MCF 10A (cell line): Measurements from ENCODE around the gene STAG1. TPM values are rescaled to one million over a fixed set of nuclear protein-coding genes. Genes with fewer than 3 reads are reported as not detected.

Source experiments
- BruUV-seq: library from RNA; stranded (reverse); fragments of 400-500 nt; replicated peaks from 2 replicates; lab custom pipeline; 2021; lab: Mats Ljungman, UMichigan
- CTCF ChIA-PET: fragments of 300-600 bp; sonication (Branson Sonifier 250); formaldehyde crosslinking; extraction: SDS; loops from one replicate; lab custom pipeline; 2021; ENCODE audit warnings: antibody characterized with exemption, inconsistent platforms; lab: Yijun Ruan, JAX
- POLR2A ChIA-PET: fragments of 300-600, 350-650 bp; sonication (Branson Sonifier 250); formaldehyde crosslinking; extraction: SDS; loops from one replicate; lab custom pipeline; 2020; ENCODE audit warnings: antibody characterized with exemption, inconsistent platforms; lab: Yijun Ruan, JAX
- DNase-seq: peaks from one replicate; pipeline ENCODE4 v3.0.0-alpha.2; 2018; ENCODE audit not compliant: unreplicated experiment
- H3K27ac Mint-ChIP-seq: one replicate; pipeline ENCODE4 v1.8.0; 2022; ENCODE audit warnings: mild to moderate bottlenecking, low read depth, mixed read lengths; ENCODE audit not compliant: unreplicated experiment
- H3K27me3 Mint-ChIP-seq: one replicate; pipeline ENCODE4 v1.8.0; 2022; ENCODE audit warnings: mixed read lengths; ENCODE audit not compliant: insufficient read depth, unreplicated experiment
- H3K36me3 Mint-ChIP-seq: one replicate; pipeline ENCODE4 v1.8.0; 2022; ENCODE audit warnings: mild to moderate bottlenecking, moderate library complexity, mixed read lengths; ENCODE audit not compliant: insufficient read depth, unreplicated experiment
- H3K4me1 Mint-ChIP-seq: one replicate; pipeline ENCODE4 v1.8.0; 2022; ENCODE audit warnings: mixed read lengths; ENCODE audit not compliant: insufficient read depth, unreplicated experiment
- H3K4me3 Mint-ChIP-seq: one replicate; pipeline ENCODE4 v1.8.0; 2022; ENCODE audit warnings: mild to moderate bottlenecking, moderate library complexity, mixed read lengths; ENCODE audit not compliant: unreplicated experiment
- H3K9me3 Mint-ChIP-seq: one replicate; pipeline ENCODE4 v1.8.0; 2022; ENCODE audit warnings: mixed read lengths; ENCODE audit not compliant: unreplicated experiment
- intact Hi-C: fragments of 100-400 bp; cut with micrococcal nuclease; formaldehyde crosslinking; loops from 2 replicates; pipeline ENCODE4 v1.14.1; 2022
- total RNA-seq: library from RNA; stranded (reverse); gene quantifications from 2 replicates; pipeline ENCODE4 v1.2.3, GENCODE V29; 2022
- TF ChIP-seq, protein P1 (sequence below): fragments of 200-600 bp; IDR thresholded peaks from one replicate; pipeline ENCODE4 v1.8.0; 2022; ENCODE audit warnings: antibody characterized with exemption, mild to moderate bottlenecking; ENCODE audit not compliant: unreplicated experiment

The STAG1 gene
- total RNA-seq, 1 experiment from 2014 or later: 34.3 TPM

DNA sequence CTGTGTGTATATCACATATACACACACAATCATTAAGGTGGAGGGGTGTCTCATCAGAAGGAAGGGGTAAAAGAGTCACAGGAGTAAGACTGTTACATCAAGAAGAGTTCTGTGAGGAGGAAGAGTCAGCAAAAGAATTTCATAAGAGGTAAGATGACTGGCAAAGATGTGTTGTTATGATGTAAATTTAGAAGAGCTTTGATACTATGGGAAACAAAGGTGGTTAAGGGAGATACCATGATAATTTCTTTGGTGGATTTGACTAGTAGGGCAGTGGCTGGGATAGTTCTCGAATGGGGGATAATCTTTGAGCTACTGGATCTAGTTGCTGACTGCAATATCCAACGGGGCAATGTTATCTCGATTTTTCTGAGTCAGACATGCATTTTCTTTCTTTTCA, 61.6 kb downstream of the STAG1 start:
- Mint-ChIP-seq H3K9me3 (no peaks in the 10 kb centered on the region), H3K36me3 (no peaks in the 10 kb centered on the region), H3K4me1 (no peaks in the 10 kb centered on the region), H3K4me3 (no peak overlapping the region), H3K27ac (no peak overlapping the region), H3K27me3 (no peaks in the 10 kb centered on the region)
- ChIA-PET CTCF (interaction anchor here (1.5 kb wide), 1 partner anchor 14 kb away, joined by 4 read pairs; no protein-coding TSS in a partner anchor), POLR2A (no interaction called here)
- BruUV-seq: no TSS peak
- TF ChIP-seq, protein P1, sequence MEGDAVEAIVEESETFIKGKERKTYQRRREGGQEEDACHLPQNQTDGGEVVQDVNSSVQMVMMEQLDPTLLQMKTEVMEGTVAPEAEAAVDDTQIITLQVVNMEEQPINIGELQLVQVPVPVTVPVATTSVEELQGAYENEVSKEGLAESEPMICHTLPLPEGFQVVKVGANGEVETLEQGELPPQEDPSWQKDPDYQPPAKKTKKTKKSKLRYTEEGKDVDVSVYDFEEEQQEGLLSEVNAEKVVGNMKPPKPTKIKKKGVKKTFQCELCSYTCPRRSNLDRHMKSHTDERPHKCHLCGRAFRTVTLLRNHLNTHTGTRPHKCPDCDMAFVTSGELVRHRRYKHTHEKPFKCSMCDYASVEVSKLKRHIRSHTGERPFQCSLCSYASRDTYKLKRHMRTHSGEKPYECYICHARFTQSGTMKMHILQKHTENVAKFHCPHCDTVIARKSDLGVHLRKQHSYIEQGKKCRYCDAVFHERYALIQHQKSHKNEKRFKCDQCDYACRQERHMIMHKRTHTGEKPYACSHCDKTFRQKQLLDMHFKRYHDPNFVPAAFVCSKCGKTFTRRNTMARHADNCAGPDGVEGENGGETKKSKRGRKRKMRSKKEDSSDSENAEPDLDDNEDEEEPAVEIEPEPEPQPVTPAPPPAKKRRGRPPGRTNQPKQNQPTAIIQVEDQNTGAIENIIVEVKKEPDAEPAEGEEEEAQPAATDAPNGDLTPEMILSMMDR: no peak
- DNase-seq: no peak
- intact Hi-C loops: no loop called here

GRCh38 chr3:136685882-136686281, 66.3 kb downstream of the STAG1 start:
- CTCF ChIA-PET: interaction anchor here (0.6 to 0.7 kb wide), 2 partner anchors 9 to 103 kb away, joined by 3 read pairs; no protein-coding TSS in a partner anchor
- H3K27me3 Mint-ChIP-seq: no peaks in the 10 kb centered on the region
- intact Hi-C loops: no loop called here

DNA sequence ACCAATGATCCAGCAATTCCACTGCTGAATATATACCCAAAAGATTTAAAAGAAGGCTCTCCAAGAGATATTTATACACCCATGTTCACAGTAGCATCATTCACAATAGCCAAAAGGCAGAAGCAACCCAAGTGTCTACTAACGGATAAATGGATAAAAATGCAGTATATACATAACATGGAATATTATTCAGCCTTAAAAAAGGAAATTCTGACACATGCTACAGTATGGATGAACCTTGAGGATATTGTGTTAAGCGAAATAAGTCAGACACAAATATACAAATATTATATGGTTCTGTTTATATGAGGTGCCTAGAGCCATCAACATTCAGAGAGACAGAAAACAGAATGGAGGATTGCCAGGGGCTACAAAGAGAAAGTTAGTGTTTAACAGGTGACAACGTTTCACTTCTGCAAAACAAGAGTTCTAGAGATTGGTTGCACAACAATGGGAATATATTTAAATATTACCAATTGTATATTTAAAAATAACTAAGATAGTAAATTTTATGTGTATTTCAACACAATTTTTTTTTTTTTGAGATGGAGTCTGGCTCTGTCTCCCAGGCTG, 69.4 kb downstream of the STAG1 start:
- Mint-ChIP-seq H3K9me3 (no peaks in the 10 kb centered on the region), H3K4me3 (no peak overlapping the region), H3K36me3 (no peaks in the 10 kb centered on the region), H3K27me3 (no peaks in the 10 kb centered on the region), H3K4me1 (no peaks in the 10 kb centered on the region), H3K27ac (no peak overlapping the region)
- intact Hi-C loops: no loop called here
- TF ChIP-seq, protein P1: no peak
- no TSS peak for BruUV-seq
- no peak for DNase-seq
- ChIA-PET CTCF (interaction anchor here (0.6 to 0.7 kb wide), 2 partner anchors 17 to 612 kb away, joined by 4 to 6 read pairs; no protein-coding TSS in a partner anchor), POLR2A (no interaction called here)

More at GRCh38 chr3:136685882-136686281, 66.3 kb downstream of the STAG1 start:
- no TSS peak for BruUV-seq
- DNase-seq: no peak
- no peak overlapping the region for H3K4me3 Mint-ChIP-seq
- H3K9me3 Mint-ChIP-seq: no peaks in the 10 kb centered on the region
- no peaks in the 10 kb centered on the region for H3K36me3 Mint-ChIP-seq
- no peaks in the 10 kb centered on the region for H3K4me1 Mint-ChIP-seq
- H3K27ac Mint-ChIP-seq: no peak overlapping the region
- TF ChIP-seq, protein P1: no peak
- POLR2A ChIA-PET: interaction anchor here (1.4 kb wide), 1 partner anchor 10 kb away, joined by 3 read pairs; no protein-coding TSS in a partner anchor

DNA sequence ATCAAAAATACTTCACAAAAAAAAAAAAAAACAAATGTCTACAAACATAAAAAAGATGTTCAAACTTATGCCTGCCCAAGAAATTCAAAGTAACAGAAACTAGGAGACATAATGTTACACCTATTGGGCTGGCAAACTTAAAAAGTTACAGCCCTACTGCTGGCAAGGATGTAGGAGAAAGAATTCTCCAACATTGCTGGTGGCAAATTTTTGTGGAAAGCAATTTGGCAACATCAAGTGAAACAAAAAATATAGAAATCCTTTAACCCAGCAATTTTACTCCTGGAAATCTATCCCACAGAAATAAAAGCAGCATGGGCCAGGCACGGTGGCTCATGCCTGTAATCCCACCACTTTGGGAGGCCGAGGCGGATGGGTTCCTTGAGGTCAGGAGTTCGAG, 73.2 kb downstream of the STAG1 start:
- H3K9me3 Mint-ChIP-seq: no peaks in the 10 kb centered on the region
- peaks cover 4% of the 10 kb centered on the region for H3K4me1 Mint-ChIP-seq
- DNase-seq: no peak
- no peak overlapping the region for H3K4me3 Mint-ChIP-seq
- ChIA-PET POLR2A (no interaction called here), CTCF (no interaction called here)
- no peaks in the 10 kb centered on the region for H3K36me3 Mint-ChIP-seq
- intact Hi-C loops: no loop called here
- H3K27ac Mint-ChIP-seq: peak overlapping the region; percentile 54
- no TSS peak for BruUV-seq
- TF ChIP-seq, protein P1: no peak
- H3K27me3 Mint-ChIP-seq: no peaks in the 10 kb centered on the region
